Epidermal melanocyte (primary cell): ENCODE results near the gene NYNRIN.

Experiments used
- DNase-seq: peaks from one replicate; pipeline ENCODE4 v3.0.0; 2011; ENCODE audit warnings: low spot score; ENCODE audit not compliant: insufficient read length

Gene NYNRIN

DNA sequence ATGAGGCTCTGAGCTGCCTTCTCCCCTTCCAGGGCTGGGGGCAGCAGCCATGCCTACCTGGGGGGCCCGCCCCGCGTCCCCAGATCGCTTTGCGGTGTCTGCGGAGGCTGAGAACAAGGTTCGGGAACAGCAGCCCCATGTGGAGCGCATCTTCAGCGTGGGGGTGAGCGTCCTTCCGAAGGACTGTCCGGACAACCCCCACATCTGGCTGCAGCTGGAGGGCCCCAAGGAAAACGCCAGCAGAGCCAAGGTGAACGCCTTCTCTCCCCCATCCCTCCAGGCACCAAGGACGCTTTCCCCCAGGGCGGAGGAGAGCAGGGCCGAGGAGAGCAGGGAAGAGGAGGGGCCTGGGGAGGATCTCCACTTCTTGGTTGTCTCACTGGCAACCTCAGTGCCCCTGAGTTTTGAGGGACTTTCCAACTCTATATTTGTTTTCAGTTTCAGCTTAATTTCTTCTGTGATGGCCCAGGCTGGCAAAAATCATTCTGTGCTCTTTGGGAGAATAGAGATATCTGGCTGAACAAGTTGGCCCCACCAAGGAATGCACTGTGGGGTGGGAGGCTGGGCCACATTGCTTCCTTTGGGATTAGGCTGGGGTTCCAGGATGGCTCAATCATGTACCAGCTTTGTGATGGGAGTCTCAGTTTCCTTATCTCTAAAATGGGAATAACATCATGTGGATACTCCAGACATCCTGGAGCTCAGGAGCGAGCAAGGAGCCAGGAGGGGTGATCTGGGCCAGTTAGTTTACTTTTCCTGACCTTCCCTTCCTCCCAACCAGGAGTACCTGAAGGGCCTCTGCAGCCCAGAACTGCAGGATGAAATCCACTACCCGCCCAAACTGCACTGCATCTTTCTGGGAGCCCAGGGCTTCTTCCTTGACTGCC lies 32.1 kb downstream of the NYNRIN start:
- DNase-seq: no peak

DNA sequence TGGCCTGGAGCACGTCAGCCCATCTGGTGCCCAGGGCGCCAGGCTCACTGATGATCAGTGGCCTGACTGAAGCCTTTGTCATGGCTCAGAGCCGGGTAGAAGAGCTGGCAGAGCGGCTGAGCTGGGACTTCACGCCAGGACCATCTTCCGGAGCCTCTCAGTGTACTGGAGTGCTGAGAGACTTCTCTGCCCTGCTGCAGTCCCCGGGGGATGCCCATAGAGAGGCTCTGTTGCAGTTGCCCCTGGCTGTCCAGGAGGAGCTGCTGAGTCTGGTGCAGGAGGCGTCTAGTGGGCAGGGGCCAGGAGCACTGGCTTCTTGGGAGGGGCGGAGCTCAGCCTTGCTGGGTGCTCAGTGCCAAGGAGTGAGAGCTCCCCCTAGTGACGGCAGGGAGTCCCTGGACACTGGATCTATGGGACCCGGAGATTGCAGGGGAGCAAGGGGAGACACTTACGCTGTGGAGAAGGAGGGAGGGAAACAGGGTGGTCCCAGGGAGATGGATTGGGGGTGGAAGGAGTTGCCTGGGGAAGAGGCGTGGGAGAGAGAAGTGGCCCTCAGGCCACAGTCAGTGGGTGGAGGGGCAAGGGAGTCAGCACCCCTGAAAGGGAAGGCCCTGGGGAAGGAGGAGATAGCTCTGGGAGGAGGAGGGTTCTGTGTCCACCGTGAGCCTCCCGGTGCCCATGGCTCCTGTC lies 32.9 kb downstream of the NYNRIN start:
- DNase-seq: peak; percentile 86

DNA sequence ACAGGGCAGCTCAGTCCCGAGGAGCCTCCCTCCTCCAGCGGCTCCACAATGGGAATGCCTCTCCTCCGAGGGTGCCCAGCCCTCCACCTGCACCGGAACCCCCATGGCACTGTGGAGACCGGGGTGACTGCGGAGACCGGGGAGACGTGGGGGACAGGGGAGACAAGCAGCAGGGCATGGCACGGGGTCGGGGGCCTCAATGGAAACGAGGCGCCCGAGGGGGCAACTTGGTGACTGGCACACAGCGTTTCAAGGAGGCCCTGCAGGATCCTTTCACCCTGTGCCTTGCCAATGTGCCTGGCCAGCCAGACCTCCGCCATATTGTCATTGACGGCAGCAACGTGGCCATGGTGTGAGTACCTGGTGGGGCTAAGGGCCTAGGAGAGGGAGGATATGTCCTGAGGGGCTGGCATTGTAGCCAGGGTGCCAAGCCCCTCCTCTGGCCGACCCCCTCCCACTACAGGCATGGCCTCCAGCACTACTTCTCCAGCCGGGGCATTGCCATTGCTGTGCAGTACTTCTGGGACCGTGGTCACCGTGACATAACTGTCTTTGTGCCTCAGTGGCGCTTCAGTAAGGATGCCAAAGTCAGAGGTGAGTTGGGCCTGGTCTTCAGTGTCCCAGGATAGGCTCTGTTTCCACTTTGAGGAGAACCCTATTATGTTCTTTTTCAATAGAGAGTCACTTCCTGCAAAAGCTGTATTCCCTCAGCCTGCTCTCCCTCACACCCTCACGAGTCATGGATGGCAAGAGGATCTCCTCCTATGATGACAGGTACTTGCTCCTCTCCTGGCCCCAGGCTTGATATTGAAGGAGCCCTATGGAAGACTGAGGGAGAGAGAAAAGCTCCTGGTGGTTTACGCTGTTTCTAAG lies 33.7 kb downstream of the NYNRIN start:
- no peak for DNase-seq

DNA sequence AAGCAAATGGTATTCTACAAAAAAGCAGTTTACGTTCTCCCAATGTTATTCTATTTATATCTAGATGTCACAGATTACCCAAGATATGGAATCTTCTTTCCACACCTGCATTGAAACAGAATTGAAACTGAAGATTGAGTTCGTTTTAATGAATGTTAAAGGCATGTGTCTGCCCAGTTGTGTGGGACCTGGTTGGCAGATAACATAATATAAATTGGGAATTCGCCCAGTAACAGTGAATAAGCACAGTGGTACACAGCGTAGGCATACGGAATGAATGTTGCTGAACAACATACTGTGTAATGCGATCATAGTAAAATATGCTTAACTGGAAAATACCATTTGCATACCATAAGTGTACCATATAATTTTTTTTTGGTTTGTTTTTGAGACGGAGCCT lies 35.2 kb downstream of the NYNRIN start:
- no peak for DNase-seq

DNA sequence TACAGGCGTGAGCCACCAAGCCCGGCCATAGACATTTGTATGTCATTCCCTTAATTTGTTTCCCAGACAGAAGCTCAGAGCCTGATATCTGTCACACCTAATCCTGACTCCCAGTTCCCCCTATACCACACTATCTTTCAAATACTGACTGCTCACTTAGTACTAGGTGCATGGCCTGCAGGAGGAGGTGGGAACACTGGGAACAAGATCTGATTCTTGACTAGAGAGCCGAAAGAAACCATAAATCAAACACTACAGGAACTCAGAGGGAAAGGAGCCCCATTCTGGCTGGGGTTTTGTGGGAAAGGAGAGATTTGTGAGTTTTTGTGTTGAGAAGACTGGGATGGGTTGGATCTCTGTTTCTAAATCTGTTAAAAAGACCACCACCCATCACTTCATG lies 35.9 kb downstream of the NYNRIN start:
- DNase-seq: no peak

DNA sequence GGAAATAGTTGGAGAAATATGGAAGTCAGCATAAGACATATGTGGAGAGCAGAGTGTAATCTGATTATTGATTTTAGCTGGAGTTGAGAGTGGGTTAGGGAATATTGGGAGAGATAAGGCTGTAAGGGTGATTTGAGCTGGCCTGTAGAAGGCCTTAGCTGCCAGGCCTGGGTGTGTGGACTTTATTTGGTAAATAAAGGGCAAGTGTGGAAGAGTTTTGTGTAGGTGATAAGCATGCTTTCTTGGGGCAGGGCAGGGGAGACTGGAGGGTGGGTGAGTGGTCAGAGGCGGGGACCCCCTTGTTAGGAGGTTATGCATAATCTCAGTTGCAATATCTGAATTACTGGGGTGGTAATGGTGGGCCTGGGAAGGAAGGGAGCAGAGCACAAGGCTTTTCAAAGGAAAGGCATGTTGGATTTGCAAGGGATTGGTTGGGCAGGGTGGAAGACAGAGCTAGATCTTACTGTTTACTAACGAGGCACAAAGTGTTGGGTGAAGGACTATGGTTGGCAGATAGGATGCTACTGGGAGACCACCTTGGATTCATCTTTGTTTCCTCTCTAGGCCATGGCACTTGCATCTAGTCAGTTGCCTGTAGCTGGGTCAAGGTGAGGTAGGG lies 36.5 kb downstream of the NYNRIN start:
- no peak for DNase-seq

DNA sequence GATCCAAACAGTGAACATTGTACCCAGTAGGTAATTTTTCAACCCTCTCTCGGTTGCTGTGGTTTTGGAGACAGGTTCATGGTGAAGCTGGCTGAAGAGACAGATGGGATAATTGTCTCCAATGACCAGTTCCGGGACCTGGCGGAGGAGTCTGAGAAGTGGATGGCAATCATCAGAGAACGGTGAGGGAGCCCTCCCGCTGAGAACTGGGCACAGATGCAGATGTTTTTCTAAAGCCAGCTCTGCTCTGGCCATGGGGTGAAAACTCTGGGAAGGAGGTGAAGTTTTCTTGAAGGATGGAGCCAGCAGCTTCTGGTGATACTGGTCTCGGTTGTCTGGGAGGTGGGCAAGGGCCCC lies 37.2 kb downstream of the NYNRIN start:
- no peak for DNase-seq

DNA sequence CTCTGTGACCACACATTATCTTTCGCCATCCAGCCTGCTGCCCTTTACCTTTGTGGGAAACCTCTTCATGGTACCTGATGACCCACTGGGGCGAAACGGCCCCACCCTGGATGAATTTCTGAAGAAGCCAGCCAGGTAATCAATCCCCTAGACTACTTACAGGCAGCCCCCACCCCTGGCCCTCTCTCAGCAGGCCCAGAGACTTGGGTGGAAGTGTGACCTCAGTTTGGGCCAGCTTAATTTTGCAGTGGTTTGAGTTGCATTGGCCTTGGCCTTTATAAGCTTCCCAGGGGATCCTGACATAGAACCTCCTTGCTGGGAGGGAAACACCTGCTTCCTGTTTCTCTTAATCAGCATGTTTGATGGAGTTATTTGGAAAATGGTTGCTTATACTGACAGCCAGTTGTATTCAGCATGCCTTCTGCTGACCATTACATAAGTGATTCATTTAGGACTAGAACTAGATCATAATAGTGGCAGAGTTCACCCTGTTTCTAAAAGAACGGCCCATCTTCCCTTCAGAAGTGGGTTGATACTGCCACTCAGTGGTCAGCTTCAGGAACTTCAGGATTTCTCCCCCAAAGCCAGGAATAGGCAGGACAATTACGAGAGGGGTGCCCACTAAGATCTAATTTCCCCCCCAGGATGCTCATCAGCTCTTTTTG lies 37.7 kb downstream of the NYNRIN start:
- peak; percentile 44 for DNase-seq

DNA sequence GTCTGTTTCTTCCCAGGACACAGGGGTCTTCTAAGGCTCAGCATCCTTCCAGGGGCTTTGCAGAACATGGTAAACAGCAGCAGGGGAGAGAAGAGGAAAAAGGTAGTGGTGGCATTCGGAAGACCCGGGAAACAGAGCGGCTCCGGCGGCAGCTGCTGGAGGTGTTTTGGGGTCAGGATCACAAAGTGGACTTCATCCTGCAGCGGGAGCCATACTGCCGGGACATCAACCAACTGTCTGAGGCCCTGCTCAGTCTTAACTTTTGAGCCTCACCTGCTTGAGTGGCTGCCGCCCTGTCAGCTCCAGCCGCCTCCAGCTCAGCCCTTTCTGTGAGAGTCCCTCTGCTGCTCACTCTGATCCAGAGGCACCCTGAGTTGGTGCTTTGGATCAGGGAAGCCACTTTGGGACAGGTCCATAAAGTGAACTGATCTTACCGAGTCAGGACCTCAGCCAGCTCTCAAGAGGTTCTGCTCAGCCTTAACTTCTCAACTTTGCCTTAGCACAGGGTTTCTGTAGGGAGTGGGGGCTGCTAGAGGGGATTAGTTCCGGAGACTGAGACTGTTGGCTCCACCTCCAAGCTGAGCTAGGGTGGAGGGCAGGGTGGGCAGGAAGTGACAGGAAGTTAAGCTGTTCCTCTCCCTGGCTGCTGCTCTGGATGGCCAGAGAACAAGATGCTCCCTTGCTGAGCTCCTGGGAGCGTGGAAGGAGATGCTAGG lies 38.4 kb downstream of the NYNRIN start:
- DNase-seq: no peak

DNA sequence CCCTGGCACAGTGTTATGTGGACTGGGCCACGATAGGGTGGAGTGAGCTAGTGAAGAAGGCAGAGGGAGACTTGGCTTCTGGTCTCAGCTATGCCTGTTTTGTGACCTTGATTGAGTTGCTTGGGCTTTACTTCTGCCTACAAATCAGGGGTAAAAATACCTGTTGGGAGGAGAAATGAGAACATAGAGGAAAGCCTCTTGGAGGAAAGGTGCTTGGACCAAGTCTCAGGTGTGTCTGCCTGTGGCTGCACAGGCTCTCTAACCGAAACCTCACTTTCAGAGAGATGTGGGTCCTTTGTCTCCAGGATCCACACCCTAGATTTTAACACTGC lies 38.9 kb downstream of the NYNRIN start:
- DNase-seq: no peak

DNA sequence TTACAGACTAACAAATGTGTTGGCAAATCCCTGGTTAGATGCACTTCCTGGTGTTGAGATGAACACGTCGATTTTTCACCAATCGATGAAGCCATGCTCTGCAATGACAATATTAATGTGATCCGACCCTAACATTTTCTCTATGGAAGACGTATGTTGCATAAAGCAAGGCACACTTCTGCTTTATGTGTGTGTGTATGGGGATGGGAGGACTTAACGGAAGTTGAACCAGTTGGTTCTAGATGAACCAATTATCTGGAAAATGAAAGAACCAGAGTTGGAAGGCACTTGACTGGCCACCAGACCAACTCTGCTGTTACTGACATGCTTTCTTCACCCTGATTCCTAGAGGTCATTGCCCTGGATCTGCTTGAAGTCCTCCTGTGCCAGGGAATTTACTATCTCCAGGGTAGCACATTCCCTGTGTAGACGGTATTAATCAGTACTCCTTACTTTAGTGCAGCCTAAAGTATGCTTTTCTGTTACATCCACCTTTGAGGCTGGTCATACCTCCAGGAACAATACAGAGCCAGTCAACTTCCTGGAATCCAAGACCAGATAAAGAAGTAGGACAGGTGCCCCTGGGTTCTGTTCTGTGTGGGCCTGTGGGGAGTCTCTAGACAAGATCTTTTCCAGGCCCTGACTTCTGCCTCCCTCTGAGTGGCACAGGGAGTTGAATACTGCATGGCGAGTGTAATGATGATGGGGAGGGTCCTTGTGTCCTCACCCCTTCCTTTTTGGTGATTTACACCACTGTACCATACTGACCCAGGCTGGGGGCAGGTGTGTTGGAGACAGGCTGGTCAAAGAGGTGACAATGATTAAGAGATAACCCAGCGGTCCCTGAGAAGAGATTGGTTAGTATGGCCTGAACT lies 39.7 kb downstream of the NYNRIN start:
- DNase-seq: no peak

DNA sequence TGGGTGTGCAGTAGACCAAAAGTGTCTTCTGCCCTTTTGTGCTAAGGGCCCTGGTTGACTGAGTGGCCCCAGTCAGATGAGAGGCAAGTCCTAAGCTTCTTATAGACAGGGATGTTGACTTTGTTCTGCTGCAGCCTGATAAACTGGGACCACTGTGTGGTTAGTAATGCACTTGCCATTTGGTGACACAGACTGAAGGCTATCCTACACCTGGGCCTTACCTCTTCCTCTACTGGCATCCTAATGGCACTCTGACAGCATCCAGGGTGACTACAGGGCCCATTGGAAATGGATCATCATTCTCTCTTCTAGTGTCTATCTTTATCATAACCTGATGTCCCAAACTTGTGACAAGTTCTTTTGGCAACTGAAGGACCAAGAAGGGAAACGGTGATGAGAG lies 40.5 kb downstream of the NYNRIN start:
- no peak for DNase-seq

DNA sequence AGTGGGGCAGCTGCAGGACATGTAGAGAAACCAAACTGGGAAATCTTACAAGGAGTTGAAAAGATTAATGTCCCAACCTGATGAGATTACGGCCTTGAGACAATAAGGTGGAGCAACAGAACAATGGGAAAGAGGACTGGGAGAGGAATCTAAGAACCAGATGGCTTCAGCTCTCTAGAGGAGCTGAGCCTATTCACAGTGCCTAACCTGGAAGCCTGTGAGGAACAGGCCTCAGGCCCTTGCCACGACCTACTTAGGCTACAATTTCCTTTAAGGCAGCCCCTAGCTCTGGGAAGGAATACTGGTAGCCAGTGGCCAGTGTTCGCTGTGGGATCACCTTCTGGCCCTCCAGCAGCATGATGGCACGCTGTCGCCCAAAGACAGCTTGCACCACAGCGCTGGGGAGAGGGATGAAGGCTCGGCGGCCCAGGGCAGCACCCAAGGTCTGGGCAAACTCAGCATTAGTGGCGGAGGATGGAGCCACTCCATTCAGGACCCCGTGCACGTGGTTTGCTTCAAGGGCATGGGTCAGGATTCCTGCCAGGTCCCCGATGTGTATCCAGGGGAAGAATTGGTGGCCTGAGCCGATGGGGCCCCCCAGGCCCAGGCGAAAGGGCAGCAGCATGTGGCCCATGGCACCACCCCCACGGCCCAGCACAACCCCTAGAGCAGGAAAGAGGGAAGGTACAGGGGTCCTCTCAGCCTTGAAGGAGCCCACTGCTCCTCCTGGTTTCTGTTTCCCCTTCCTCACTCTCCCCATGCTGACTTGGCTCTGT lies 41.2 kb downstream of the NYNRIN start:
- DNase-seq: no peak

DNA sequence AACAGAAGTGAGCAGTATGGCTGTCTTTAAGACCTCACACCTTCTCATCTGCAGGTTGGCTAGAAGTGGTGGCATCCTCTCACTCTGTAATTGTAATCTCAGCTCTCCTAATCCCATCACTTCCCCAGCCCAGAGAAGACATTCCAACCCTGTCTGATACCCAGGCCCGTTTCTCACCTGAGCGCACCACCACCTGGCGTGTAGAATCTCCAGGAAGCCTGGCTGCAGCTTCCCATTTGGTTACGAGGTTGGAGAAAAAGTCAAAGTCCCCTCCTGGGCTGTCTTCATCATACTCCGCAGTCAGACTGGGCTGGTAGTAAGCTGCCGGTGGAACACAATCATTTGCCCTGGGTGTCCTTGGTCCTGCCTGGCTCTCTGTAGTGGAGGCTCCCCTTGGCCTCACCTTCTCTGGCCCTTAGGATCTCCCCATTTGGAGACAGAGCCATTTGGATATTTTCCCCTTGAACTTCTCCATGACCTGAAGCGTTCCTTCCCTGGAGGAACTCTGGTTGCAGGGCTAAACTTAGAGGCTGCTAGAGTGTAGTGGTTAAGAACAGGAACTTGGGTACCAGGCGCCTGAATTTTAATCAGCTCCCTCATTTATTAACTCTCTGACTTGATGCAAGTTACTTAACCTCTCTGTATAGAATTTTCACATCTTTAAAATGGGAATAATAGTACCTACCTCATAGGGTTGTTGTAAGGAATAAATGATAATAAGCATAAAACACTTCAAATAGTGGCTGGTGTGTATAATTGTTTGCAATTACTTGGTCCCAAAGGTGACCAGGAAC lies 42.0 kb downstream of the NYNRIN start:
- no peak for DNase-seq

DNA sequence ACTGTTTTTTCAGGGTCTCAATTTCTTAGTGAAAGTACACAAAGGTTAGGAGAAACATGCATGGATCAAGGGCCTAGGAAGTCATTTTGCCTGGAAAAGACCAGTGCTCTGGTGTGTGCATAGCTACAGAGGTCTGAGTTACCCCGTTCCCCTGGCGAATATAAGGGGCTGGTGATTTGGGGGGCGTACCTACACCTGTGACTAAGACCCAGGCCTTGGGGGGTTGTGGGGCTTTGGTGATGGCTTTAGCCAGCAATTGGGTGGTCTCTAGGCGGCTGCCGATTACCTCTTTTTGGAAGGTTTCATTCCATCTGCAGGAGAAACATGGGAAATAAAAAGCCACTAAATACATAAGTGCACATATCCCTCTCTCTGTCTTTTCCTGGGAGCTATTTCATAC lies 42.7 kb downstream of the NYNRIN start:
- no peak for DNase-seq

DNA sequence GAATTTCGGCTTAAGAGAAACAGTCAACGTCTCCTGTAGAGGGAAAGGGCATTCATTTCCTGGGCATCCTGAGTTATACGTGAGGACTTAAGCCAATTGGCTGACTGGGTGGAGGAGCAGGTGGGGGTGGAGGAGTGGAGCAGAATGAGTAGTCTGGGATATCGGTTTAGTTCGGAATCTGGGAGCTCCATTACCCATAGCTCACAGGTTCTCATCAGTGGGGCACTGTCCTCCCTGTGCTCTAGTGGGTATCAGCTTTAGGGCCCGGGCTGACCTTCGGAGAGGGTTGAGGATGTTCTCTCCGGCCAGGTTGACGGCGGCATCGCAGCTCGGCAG lies 43.1 kb downstream of the NYNRIN start:
- no peak for DNase-seq

DNA sequence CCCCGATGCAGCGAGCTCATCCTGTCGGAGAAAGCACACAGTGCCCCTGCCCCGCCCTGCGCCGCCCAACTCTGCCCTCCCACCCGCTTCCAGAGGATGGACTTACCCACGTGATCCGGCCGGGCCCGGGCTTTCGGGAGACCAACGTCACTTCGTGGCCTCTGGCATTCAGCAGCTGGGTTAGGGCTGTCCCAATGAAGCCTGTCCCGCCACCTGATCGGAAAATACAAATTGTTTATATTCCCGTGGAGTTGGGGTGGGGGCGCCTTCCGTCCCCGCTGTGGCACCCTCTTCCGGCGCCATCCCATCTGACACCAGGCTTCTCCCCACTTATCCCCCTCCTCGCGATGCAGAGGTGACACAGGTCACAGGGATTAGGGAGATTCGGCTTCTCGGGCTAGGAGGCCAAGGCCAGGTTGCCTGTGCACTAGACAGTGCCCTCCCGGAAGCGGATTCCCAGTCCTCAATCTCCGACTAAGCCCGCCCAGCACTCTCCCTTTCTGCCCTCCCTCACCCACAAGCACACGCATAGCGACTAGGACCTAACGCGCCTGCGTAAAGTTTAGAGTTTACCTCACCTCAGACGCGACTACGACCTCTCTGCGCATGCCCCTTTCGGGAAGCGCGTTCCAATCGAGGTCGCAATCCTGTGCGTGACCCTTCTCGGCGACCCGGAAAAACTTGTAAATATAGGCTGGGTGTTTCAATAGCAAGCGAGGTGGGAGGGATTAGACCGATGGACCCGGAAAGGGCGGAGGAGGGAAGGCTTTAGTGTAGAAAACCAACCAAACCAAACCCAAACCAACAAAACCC lies 43.6 kb downstream of the NYNRIN start, which contains the start of gene SDR39U1:
TSS of gene SDR39U1 (minus strand) at position 537 of the 813 bp plus-strand sequence. CDS start at position 530, 7 bp downstream.
- peak; percentile 92 for DNase-seq
